ENCODE results near the gene UBXN11.

- TF ChIP-seq EZH2 (IDR thresholded peaks at IDR 0.05; ENCODE audit: borderline replicate concordance, insufficient read depth, low read depth, low read length, poor library complexity, severe bottlenecking): no peak
- TF ChIP-seq, protein P1, sequence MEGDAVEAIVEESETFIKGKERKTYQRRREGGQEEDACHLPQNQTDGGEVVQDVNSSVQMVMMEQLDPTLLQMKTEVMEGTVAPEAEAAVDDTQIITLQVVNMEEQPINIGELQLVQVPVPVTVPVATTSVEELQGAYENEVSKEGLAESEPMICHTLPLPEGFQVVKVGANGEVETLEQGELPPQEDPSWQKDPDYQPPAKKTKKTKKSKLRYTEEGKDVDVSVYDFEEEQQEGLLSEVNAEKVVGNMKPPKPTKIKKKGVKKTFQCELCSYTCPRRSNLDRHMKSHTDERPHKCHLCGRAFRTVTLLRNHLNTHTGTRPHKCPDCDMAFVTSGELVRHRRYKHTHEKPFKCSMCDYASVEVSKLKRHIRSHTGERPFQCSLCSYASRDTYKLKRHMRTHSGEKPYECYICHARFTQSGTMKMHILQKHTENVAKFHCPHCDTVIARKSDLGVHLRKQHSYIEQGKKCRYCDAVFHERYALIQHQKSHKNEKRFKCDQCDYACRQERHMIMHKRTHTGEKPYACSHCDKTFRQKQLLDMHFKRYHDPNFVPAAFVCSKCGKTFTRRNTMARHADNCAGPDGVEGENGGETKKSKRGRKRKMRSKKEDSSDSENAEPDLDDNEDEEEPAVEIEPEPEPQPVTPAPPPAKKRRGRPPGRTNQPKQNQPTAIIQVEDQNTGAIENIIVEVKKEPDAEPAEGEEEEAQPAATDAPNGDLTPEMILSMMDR (IDR thresholded peaks at IDR 0.05): no peak
These were observed 8.7 kb downstream of the UBXN11 start for GRCh38 chr1:26297791-26298124.
